H1 (cell line): ENCODE results near the gene GCM1. TPM values are rescaled to one million over a fixed set of nuclear protein-coding genes. Genes with fewer than 3 reads are reported as not detected.

Source experiments
- CTCF ChIA-PET: fragments of 300-600 bp; sonication (Branson Sonifier 250); formaldehyde crosslinking; loops from one replicate; lab custom pipeline; 2021; ENCODE audit not compliant: partially characterized antibody; lab: Charles Lee
- POLR2A ChIA-PET: fragments of 300-600 bp; sonication (Branson Sonifier 250); formaldehyde crosslinking; loops from one replicate; lab custom pipeline; 2021; ENCODE audit warnings: inconsistent platforms; ENCODE audit not compliant: partially characterized antibody; lab: Charles Lee
- DNase-seq, 2 experiments: peaks; one replicate each; pipeline versions ENCODE4 v3.0.0 to v3.0.0-alpha.2; 2010 to 2022; ENCODE audit warnings: low spot score in 2 of 2, low read depth in 1 of 2, mixed read lengths in 1 of 2
- FAIRE-seq: peaks from 2 replicates; lab custom pipeline; 2011; peaks lifted over from hg19 to GRCh38; lab: Jason Lieb, UNC
- H2AFZ ChIP-seq: 2 replicates; pipeline ENCODE4 v1.8.1; 2012; ENCODE audit warnings: low read length, inconsistent platforms
- H2AK5ac ChIP-seq: 2 replicates; pipeline ENCODE4 v1.6.1; 2013; ENCODE audit warnings: low read depth, low read length
- H2BK120ac ChIP-seq: replicated peaks from 2 replicates; pipeline ENCODE3; 2013; ENCODE audit warnings: low read depth, low read length, inconsistent platforms
- H2BK12ac ChIP-seq: 2 replicates; pipeline ENCODE4 v1.6.1; 2013; ENCODE audit warnings: low read depth, low read length
- H2BK15ac ChIP-seq: 2 replicates; pipeline ENCODE4 v1.6.1; 2013; ENCODE audit warnings: low read length
- H2BK20ac ChIP-seq: 2 replicates; pipeline ENCODE4 v1.6.1; 2013; ENCODE audit warnings: low read length
- H2BK5ac ChIP-seq: 2 replicates; pipeline ENCODE4 v1.6.1; 2013; ENCODE audit warnings: low read depth, low read length
- H3K14ac ChIP-seq: 2 replicates; pipeline ENCODE4 v1.6.1; 2013; ENCODE audit warnings: inconsistent platforms; ENCODE audit not compliant: insufficient read length
- H3K18ac ChIP-seq: 2 replicates; pipeline ENCODE4 v1.6.1; 2013; ENCODE audit warnings: low read length; ENCODE audit errors: extremely low read depth
- H3K23ac ChIP-seq: 2 replicates; pipeline ENCODE4 v1.6.1; 2013; ENCODE audit warnings: inconsistent platforms; ENCODE audit not compliant: insufficient read length
- H3K23me2 ChIP-seq: 2 replicates; pipeline ENCODE4 v1.6.1; 2013; ENCODE audit warnings: low read depth, low read length
- H3K27ac ChIP-seq: 2 replicates; pipeline ENCODE4 v1.6.1; 2011; ENCODE audit warnings: low read depth, low read length, inconsistent platforms
- H3K27me3 ChIP-seq, 4 experiments: replicated peaks in 1 of 4; 1 replicate in 1 of 4; 2 replicates in 3 of 4; pipeline versions ENCODE4 v1.6.1 to v1.8.1; 2011 to 2013; ENCODE audit warnings: low read length in 3 of 4, mild to moderate bottlenecking in 3 of 4, inconsistent platforms in 2 of 4, mixed read lengths in 2 of 4, moderate library complexity in 1 of 4; ENCODE audit not compliant: control insufficient read depth in 3 of 4, insufficient read depth in 3 of 4; ENCODE audit errors: extremely low read depth in 1 of 4
- H3K36me3 ChIP-seq, 4 experiments: 2 replicates each; pipeline versions ENCODE4 v1.6.1 to v1.8.1; 2011 to 2013; ENCODE audit warnings: mild to moderate bottlenecking in 4 of 4, low read length in 3 of 4, moderate library complexity in 2 of 4, control low read depth in 1 of 4, inconsistent platforms in 1 of 4; ENCODE audit not compliant: insufficient read depth in 4 of 4, control insufficient read depth in 2 of 4
- H3K4ac ChIP-seq: replicated peaks from 2 replicates; pipeline ENCODE3; 2013; ENCODE audit warnings: low read length, low read depth, mixed read lengths, inconsistent platforms; ENCODE audit not compliant: insufficient read length
- H3K4me1 ChIP-seq, 4 experiments: replicated peaks in 1 of 4; 1 replicate in 1 of 4; 2 replicates in 3 of 4; pipeline versions ENCODE4 v1.6.1 to v1.8.1; 2011 to 2013; ENCODE audit warnings: low read length in 3 of 4, inconsistent platforms in 2 of 4, mixed read lengths in 1 of 4; ENCODE audit not compliant: insufficient read depth in 4 of 4, control insufficient read depth in 3 of 4
- H3K4me2 ChIP-seq, 2 experiments: 2 replicates each; pipeline versions ENCODE4 v1.6.1 to v1.8.1; 2011 to 2013; ENCODE audit warnings: low read depth in 2 of 2, low read length in 2 of 2, control low read depth in 1 of 2, inconsistent platforms in 1 of 2, mild to moderate bottlenecking in 1 of 2; ENCODE audit not compliant: insufficient read depth in 1 of 2
- H3K4me3 ChIP-seq, 4 experiments: fragments of 200-600, 300-600 bp in 1 of 4; sonication (generic), shearing (Covaris generic), sonication (Bioruptor Twin) in 1 of 4; 2 replicates each; pipeline versions ENCODE4 v1.5.1 to v1.8.1; 2011 to 2016; ENCODE audit warnings: low read length in 4 of 4, low read depth in 3 of 4, control low read depth in 2 of 4, inconsistent platforms in 2 of 4, mild to moderate bottlenecking in 2 of 4, mixed read lengths in 1 of 4, moderate library complexity in 1 of 4; ENCODE audit not compliant: insufficient read depth in 2 of 4; ENCODE audit errors: extremely low read depth in 1 of 4
- H3K56ac ChIP-seq: replicated peaks from 2 replicates; pipeline ENCODE3; 2013; ENCODE audit warnings: low read depth, mild to moderate bottlenecking, mixed read lengths, low read length, inconsistent platforms; ENCODE audit not compliant: insufficient read length
- H3K79me1 ChIP-seq: 2 replicates; pipeline ENCODE4 v1.6.1; 2013; ENCODE audit warnings: low read depth, low read length, control low read depth
- H3K79me2 ChIP-seq, 2 experiments: 2 replicates each; pipeline versions ENCODE4 v1.6.1 to v1.8.1; 2012 to 2013; ENCODE audit warnings: low read length in 2 of 2, mild to moderate bottlenecking in 2 of 2, inconsistent platforms in 1 of 2; ENCODE audit not compliant: insufficient read depth in 2 of 2, control insufficient read depth in 1 of 2
- H3K9ac ChIP-seq, 4 experiments: replicated peaks in 1 of 4; 1 replicate in 1 of 4; 2 replicates in 3 of 4; pipeline versions ENCODE4 v1.6.1 to v1.8.1; 2011 to 2013; ENCODE audit warnings: low read depth in 3 of 4, low read length in 3 of 4, control low read depth in 2 of 4, mild to moderate bottlenecking in 2 of 4, moderate library complexity in 2 of 4, inconsistent platforms in 1 of 4; ENCODE audit errors: extremely low read depth in 1 of 4
- H3K9me3 ChIP-seq, 2 experiments: 2 replicates each; pipeline versions ENCODE4 v1.6.1 to v1.8.1; 2012 to 2013; ENCODE audit warnings: mild to moderate bottlenecking in 2 of 2, moderate library complexity in 2 of 2, control low read depth in 1 of 2, inconsistent platforms in 1 of 2, low read depth in 1 of 2, low read length in 1 of 2, mixed read lengths in 1 of 2; ENCODE audit not compliant: insufficient read depth in 2 of 2
- H4K20me1 ChIP-seq, 2 experiments: replicated peaks in 1 of 2; 2 replicates each; pipeline versions ENCODE3 to v1.8.1; 2011 to 2013; ENCODE audit warnings: inconsistent platforms in 2 of 2, low read length in 2 of 2, mild to moderate bottlenecking in 1 of 2; ENCODE audit not compliant: insufficient read depth in 2 of 2, control insufficient read depth in 1 of 2
- H4K5ac ChIP-seq: 2 replicates; pipeline ENCODE4 v1.6.1; 2013; ENCODE audit warnings: low read length, low read depth, mixed read lengths, inconsistent platforms; ENCODE audit not compliant: insufficient read length
- H4K8ac ChIP-seq: 2 replicates; pipeline ENCODE4 v1.8.0; 2013; ENCODE audit warnings: mild to moderate bottlenecking, moderate library complexity, low read length, inconsistent platforms; ENCODE audit not compliant: insufficient read depth; ENCODE audit errors: extremely low read depth
- H4K91ac ChIP-seq: replicated peaks from 2 replicates; pipeline ENCODE3; 2013; ENCODE audit warnings: low read length, mixed read lengths, inconsistent platforms; ENCODE audit not compliant: insufficient read length
- CBX8 ChIP-seq: fragments of 300-800, 300-1000 bp; sonication (generic); IDR thresholded peaks from 2 replicates; pipeline ENCODE4 v1.7.1; 2016; ENCODE audit warnings: low read depth, low read length, borderline replicate concordance
- CEBPB ChIP-seq: IDR thresholded peaks from 2 replicates; pipeline ENCODE4 v1.6.1; 2012; ENCODE audit warnings: low read depth, low read length
- CHD2 ChIP-seq: IDR thresholded peaks from 2 replicates; pipeline ENCODE4 v1.6.1; 2012; ENCODE audit warnings: low read length, improper control_type of control experiment
- CTBP2 ChIP-seq: IDR thresholded peaks from 2 replicates; pipeline ENCODE4 v1.7.0; 2011; ENCODE audit warnings: borderline replicate concordance, mild to moderate bottlenecking, moderate library complexity, mixed read lengths, low read length; ENCODE audit not compliant: insufficient read depth, insufficient read length
- JUND ChIP-seq: IDR thresholded peaks from 2 replicates; pipeline ENCODE4 v1.6.1; 2011; ENCODE audit warnings: mild to moderate bottlenecking, improper control_type of control experiment, low read length
- RNF2 ChIP-seq: fragments of 200-900, 300-1000 bp; sonication (generic); IDR thresholded peaks from 2 replicates; pipeline ENCODE4 v1.7.1; 2016; ENCODE audit warnings: borderline replicate concordance, low read depth, mild to moderate bottlenecking, antibody characterized with exemption, low read length; ENCODE audit not compliant: poor library complexity, severe bottlenecking; ENCODE audit errors: missing control alignments
- RXRA ChIP-seq: IDR thresholded peaks from 2 replicates; pipeline ENCODE4 v1.6.1; 2011; ENCODE audit warnings: low read depth, mild to moderate bottlenecking, low read length, moderate library complexity; ENCODE audit not compliant: insufficient read depth
- SP4 ChIP-seq: IDR thresholded peaks from 2 replicates; pipeline ENCODE4 v1.6.1; 2012; ENCODE audit warnings: low read length, inconsistent platforms
- SRF ChIP-seq: IDR thresholded peaks from 2 replicates; pipeline ENCODE4 v1.6.1; 2011; ENCODE audit warnings: mild to moderate bottlenecking, low read depth, low read length, moderate library complexity
- TBP ChIP-seq: IDR thresholded peaks from 2 replicates; pipeline ENCODE4 v1.6.1; 2011; ENCODE audit warnings: low read depth, low read length, improper control_type of control experiment
- ZNF274 ChIP-seq: IDR thresholded peaks from 2 replicates; pipeline ENCODE4 v1.7.0; 2012; ENCODE audit warnings: low read length, borderline replicate concordance; ENCODE audit errors: extremely low read depth
- WGBS, 2 experiments: shearing (Covaris generic) in 1 of 2; methylation state at CpG; one replicate each; pipeline versions ENCODE4 v1.1.6 to v1.1.7; 2013 to 2015; ENCODE audit warnings: low lambda C conversion rate in 2 of 2, mixed read lengths in 2 of 2, inconsistent platforms in 1 of 2, low coverage in 1 of 2, missing lambda C conversion rate in 1 of 2; ENCODE audit not compliant: insufficient replicate concordance in 2 of 2, insufficient coverage in 1 of 2, insufficient read length in 1 of 2; ENCODE audit errors: extremely low coverage in 1 of 2, missing lambda C conversion rate in 1 of 2; 5-methylcytosine and 5-hydroxymethylcytosine counted together
- polyA plus RNA-seq, 7 experiments: library from polyadenylated mRNA; depleted of rRNA in 3 of 7; stranded (reverse) in 5 of 7; unstranded in 2 of 7; fragments of >200 nt in 5 of 7; fragments of 200-250 nt in 2 of 7; gene quantifications; 1 replicate in 5 of 7; 2 replicates in 1 of 7; 4 replicates in 1 of 7; pipeline versions ENCODE4 v1.2.1 to v1.2.3, GENCODE V29; 2011 to 2013; ENCODE audit warnings: missing spikeins in 2 of 7, mixed read lengths in 2 of 7
- total RNA-seq: library from RNA; stranded (reverse); fragmentation: NEBNext Ultra II Directional; extraction: Animal tissue kit (Norgen Biotek cat#: 25700); gene quantifications from 2 replicates; pipeline ENCODE4 v1.2.1, GENCODE V29; 2021
- TF ChIP-seq, protein P1 (sequence below): IDR thresholded peaks from 2 replicates; pipeline ENCODE4 v1.6.1; 2012; ENCODE audit warnings: inconsistent platforms

The GCM1 gene
- total and polyA plus RNA-seq, 2 of the 8 experiments (the other 6 are each of a cell fraction or from before 2014, with no cell fraction given), result not detected

GRCh38 chr6:53136000-53136609 lies 12.5 kb downstream of the GCM1 start:
- Histone ChIP-seq H3K18ac (no peak overlapping the region), H2BK120ac (no peak overlapping the region), H2BK12ac (no peak overlapping the region), H3K4ac (no peak overlapping the region), H2AFZ (no peak overlapping the region), H3K79me1 (no peaks in the 10 kb centered on the region), H3K9ac (no peak overlapping the region), H3K9me3 (no peaks in the 10 kb centered on the region), H3K14ac (no peak overlapping the region), H2BK20ac (no peak overlapping the region), H3K27ac (no peak overlapping the region), H3K27me3 (no peaks in the 10 kb centered on the region), H4K5ac (no peak overlapping the region), H3K4me3 (no peak overlapping the region), H3K23me2 (no peaks in the 10 kb centered on the region), H2AK5ac (no peak overlapping the region), H3K56ac (no peak overlapping the region), H3K23ac (no peak overlapping the region), H3K36me3 (no peaks in the 10 kb centered on the region), H3K4me2 (no peak overlapping the region), H2BK5ac (no peak overlapping the region), H2BK15ac (no peak overlapping the region), H3K4me1 (no peaks in the 10 kb centered on the region), H4K91ac (no peak overlapping the region), H4K20me1 (no peaks in the 10 kb centered on the region), H4K8ac (no peak overlapping the region), H3K79me2 (no peaks in the 10 kb centered on the region)
- CTCF ChIA-PET, result no interaction called here
- POLR2A ChIA-PET, result no interaction called here
- DNase-seq (no peak), FAIRE-seq (no peak)
- 85% methylated on average over 3 of the region's 3 CpGs; no CpG with 5 or more reads in 1 of the 2 experiments for WGBS, 2 experiments
- TF ChIP-seq CTBP2 (no peak), SRF (no peak), ZNF274 (no peak), CHD2 (no peak), CBX8 (no peak), CEBPB (no peak), RXRA (no peak), JUND (no peak), TBP (no peak), SP4 (no peak), RNF2 (no peak)
- TF ChIP-seq, protein P1, sequence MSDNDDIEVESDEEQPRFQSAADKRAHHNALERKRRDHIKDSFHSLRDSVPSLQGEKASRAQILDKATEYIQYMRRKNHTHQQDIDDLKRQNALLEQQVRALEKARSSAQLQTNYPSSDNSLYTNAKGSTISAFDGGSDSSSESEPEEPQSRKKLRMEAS, result no peak
